ENCODE measurements around the gene SLC12A2.
A peak's percentile ranks its signal among the peaks of the same experiment; 100 is the strongest.

SLC12A2 gene

DNA sequence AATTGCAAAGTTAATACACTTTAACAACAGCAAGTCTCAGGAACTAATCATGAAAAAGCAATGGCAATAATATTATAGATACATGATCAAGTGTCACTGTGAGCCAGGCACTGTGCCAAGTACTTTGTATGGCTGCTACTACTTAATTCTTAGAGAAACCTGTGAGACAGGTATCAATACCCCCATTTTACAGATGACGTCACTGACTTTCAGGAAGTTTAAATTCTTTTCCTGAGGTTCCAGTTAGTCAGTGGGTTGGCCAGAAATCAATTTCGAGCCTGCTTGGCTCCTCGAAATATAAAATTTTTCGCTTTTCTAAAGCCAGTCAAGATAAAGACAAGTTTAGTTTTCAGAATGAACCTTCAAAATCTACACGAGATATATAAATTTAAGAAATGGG, 130.3 kb downstream of the SLC12A2 start:
- no peak for DNase-seq (ENCODE audit: low spot score)
- Histone ChIP-seq H3K27ac (no peak overlapping the region), H3K4me3 (no peak overlapping the region)
- TF ChIP-seq, protein P1, sequence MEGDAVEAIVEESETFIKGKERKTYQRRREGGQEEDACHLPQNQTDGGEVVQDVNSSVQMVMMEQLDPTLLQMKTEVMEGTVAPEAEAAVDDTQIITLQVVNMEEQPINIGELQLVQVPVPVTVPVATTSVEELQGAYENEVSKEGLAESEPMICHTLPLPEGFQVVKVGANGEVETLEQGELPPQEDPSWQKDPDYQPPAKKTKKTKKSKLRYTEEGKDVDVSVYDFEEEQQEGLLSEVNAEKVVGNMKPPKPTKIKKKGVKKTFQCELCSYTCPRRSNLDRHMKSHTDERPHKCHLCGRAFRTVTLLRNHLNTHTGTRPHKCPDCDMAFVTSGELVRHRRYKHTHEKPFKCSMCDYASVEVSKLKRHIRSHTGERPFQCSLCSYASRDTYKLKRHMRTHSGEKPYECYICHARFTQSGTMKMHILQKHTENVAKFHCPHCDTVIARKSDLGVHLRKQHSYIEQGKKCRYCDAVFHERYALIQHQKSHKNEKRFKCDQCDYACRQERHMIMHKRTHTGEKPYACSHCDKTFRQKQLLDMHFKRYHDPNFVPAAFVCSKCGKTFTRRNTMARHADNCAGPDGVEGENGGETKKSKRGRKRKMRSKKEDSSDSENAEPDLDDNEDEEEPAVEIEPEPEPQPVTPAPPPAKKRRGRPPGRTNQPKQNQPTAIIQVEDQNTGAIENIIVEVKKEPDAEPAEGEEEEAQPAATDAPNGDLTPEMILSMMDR (IDR thresholded peaks at IDR 0.05) = no peak

DNA sequence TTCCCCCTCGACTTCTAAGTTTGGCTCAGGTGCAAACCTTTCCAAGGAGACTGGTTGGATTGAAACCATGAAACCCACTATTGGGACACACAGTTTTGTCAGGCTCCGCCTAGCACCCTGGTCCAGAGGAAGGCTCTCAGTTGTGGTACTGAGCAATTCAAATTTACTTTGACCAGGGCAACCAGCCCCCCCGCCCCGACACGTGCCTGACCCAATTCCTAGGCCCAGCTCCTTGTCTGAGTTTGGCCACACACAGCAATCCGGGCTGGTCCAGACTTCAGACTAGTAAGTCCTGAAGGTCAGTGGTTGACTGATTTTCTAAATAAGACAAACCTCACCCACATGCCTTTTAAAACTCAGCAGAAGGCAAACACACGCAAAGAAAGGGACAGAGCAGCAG, 132.7 kb downstream of the SLC12A2 start:
- TF ChIP-seq, protein P1 (IDR thresholded peaks at IDR 0.05) = no peak
- Histone ChIP-seq H3K4me3 (no peak overlapping the region), H3K27ac (no peak overlapping the region)
- no peak for DNase-seq (ENCODE audit: low spot score)

DNA sequence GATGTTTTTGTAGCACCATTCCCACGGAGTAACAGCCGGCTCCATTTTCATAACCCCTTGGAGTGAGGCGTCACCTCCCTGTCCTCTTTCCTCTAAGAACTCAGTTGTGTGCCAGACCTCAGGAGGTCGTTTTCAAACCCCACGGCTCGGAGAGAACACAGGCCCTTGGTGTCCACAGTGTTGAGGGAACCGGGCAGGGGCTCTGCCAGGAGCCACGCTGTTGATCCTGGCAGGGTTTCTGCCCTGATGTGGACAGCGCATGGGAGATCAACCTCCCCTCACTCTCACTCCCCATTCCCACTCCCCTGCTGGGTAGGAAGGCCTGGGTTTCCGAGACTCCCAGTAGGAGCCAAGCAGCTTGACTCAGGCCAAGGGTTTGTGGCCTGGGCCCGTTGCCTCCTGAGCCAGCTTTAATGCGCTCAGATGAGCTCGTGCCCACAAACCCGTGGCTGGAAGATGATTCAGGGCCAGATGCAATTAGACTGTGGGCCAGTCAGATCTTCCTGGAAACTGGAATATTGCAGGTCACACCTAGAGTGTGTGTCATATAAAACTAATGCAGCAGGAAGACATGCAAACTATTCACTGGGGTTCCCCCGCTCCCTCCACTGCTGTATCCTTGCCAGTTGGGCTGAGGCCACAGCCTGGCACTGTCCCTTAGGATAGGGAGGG, 133.4 kb downstream of the SLC12A2 start:
- TF ChIP-seq, protein P1 (IDR thresholded peaks at IDR 0.05) = no peak

DNA sequence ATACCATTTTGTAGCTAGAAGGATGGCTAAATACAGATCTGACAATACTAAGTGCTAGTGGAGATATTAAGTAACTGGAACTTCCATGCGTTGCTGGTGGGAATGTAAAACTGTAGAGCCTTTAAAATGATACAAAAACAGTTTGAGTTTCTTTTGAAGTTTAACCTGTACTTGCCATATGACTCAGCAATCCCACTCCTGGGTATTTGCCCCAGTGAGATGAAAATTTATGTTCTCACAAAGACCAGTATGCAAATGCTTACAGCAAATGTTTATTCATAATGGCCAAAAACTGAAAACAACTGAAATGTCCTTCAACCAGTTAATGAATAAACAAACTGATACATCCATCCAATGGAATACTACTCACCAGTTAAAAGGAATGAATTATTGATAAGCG, 137.3 kb downstream of the SLC12A2 start:
- Histone ChIP-seq H3K4me3 (no peak overlapping the region), H3K27ac (no peak overlapping the region)
- TF ChIP-seq, protein P1 (IDR thresholded peaks at IDR 0.05) = no peak
- DNase-seq (ENCODE audit: low spot score) = no peak

More for the DNA sequence above, 133.4 kb downstream of the SLC12A2 start:
- Histone ChIP-seq H3K27ac (peak overlapping the region in 1 of 2 donors; percentile 25), H3K4me3 (no peak overlapping the region)
- DNase-seq (ENCODE audit: low spot score) = no peak

DNA sequence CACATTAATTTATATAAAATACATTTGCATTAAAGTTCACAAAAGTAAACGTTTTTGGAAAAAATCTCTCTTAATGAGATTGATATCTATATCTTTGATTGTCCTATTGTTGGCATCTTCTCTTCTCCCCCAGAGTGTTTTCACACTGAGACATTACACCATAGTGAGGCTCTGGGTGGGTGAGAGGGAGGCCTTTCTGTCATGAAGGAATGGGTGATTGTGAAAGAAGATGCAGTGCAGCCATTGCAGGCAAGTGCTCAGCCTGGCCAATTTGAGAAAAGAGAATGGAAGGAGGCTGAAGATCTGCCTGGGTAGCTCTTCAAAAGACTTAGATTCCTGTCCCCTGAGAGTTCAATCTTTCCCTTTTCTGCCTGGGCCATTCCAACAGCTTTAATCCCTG, 140.8 kb downstream of the SLC12A2 start:
- H3K4me3 ChIP-seq = no peak overlapping the region
- TF ChIP-seq, protein P1 (IDR thresholded peaks at IDR 0.05) = no peak
- DNase-seq (ENCODE audit: low spot score) = no peak
- no peak overlapping the region for H3K27ac ChIP-seq

DNA sequence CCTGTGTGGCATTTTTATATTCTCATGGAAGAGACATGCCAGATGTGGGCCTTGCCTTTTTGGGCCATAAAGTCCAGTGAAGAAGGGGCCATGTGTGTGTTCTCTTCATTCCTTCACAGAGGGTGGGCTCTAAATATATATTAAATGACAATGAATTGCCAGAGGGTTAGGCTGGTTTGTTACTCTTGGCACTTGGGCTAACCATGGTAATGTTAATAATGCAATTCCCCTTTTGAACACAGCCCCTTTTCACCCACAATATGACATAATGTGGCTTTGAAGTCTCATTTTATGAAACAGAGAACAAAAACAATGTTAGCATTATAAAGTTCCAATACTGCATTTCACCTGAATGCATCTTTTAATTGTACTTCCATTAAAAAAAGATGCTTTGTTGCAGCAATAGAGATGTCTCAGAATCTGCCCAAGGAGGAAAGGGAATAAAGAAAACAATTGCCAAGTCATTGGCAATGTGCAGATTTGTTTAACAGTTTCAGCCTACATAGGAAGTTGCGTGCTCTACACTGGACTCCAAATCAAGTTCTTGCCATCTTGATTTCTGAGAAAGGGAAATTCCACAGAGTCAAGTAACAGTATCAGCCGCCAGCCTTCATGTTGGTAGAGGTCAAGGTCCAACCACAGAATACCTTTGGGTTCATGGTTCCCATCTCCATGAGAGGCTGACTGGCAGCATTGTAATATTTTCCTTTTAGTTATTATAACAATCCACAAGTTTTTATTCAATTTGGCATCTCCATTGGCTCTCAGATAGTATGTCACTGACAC, 141.9 kb downstream of the SLC12A2 start:
- TF ChIP-seq, protein P1 (IDR thresholded peaks at IDR 0.05) = no peak

DNA sequence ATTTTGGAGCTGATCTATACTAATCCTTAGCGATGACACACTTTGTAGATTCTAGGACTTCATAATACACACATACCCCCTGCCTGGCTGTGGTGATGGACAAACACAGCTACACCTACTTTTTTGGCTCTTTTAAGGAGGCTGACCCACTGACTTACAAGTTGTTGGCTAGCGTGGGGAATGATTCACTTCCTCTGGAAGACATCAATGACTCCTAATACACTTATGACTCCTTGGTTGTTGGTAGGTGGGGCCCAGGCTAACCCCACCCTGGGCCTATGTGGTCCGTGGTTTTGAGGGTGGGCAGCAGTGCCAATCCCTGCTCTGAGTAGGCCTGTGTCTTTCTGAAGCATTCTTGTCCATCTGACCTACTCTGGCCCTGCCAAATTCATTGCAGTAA, 144.4 kb downstream of the SLC12A2 start:
- no peak overlapping the region for H3K27ac ChIP-seq
- no peak for DNase-seq (ENCODE audit: low spot score)
- H3K4me3 ChIP-seq = no peak overlapping the region
- TF ChIP-seq, protein P1 (IDR thresholded peaks at IDR 0.05) = no peak

More for the DNA sequence above, 141.9 kb downstream of the SLC12A2 start:
- Histone ChIP-seq H3K4me3 (no peak overlapping the region), H3K27ac (no peak overlapping the region)
- DNase-seq (ENCODE audit: low spot score) = no peak
